Measurements from ENCODE around the gene PCGF2.

The PCGF2 gene

GRCh38 chr17:38702166-38702915, 45.8 kb downstream of the PCGF2 start:
- peak; percentile 84 for DNase-seq

GRCh38 chr17:38701504-38702165, 46.5 kb downstream of the PCGF2 start:
- peak; percentile 95 for DNase-seq

- DNase-seq, result no peak
Measured at GRCh38 chr17:38698760-38699159, 49.4 kb downstream of the PCGF2 start.

GRCh38 chr17:38697061-38697820, 50.9 kb downstream of the PCGF2 start:
- no peak for DNase-seq

- no peak for DNase-seq
Measured at GRCh38 chr17:38693700-38694329, 54.3 kb downstream of the PCGF2 start.

GRCh38 chr17:38691154-38691553, 57.0 kb downstream of the PCGF2 start:
- DNase-seq, result no peak

GRCh38 chr17:38690386-38690785, 57.8 kb downstream of the PCGF2 start:
- no peak for DNase-seq

- no peak for DNase-seq
Measured at GRCh38 chr17:38687286-38687685, 60.9 kb downstream of the PCGF2 start.

- DNase-seq, result no peak
Measured at GRCh38 chr17:38685491-38685890, 62.6 kb downstream of the PCGF2 start.

Measured in stimulated activated CD4-positive, alpha-beta T cell treated with anti-CD3 and anti-CD28 coated beads, Interleukin-1b, Interleukin-23, amount 100 ng/mL, for 48 hours (primary cell).